Stimulated activated CD4-positive, alpha-beta T cell treated with anti-CD3 and anti-CD28 coated beads, Interleukin-4, amount 100 ng/mL, for 48 hours (primary cell): ENCODE data around the gene LRRC58.
A peak's percentile ranks its signal among the peaks of the same experiment; 100 is the strongest.
"Not testable (repeated sequence)": the region's sequence is repeated elsewhere in the genome, so short reads cannot be mapped to it uniquely, and the experiment has no call there.

Source experiments
- DNase-seq, 2 donors: peaks; one replicate each; pipeline ENCODE4 v3.0.0-alpha.2; 2020; ENCODE audit warnings: low read depth in 2 of 2

LRRC58 gene

GRCh38 chr3:120348991-120349854 lies at the start of gene LRRC58:
Gene LRRC58 (minus strand): TSS chr3:120349354. CDS start chr3:120349243, 111 bp downstream.
- peak; percentile 78 to 86 for DNase-seq

- no peak for DNase-seq
Measured at GRCh38 chr3:120396469-120396868, 47.3 kb upstream of the LRRC58 start.

GRCh38 chr3:120394347-120394746 lies 45.2 kb upstream of the LRRC58 start:
- DNase-seq = no peak

- DNase-seq = no peak
Measured at GRCh38 chr3:120393761-120394160, 44.6 kb upstream of the LRRC58 start.

- no peak for DNase-seq
Measured at GRCh38 chr3:120393243-120393642, 44.1 kb upstream of the LRRC58 start.

GRCh38 chr3:120382941-120383447 lies 33.8 kb upstream of the LRRC58 start:
- DNase-seq = no peak

- no peak for DNase-seq
Measured at GRCh38 chr3:120381503-120381902, 32.3 kb upstream of the LRRC58 start.

- DNase-seq = not testable (repeated sequence)
Measured at GRCh38 chr3:120377948-120378347, 28.8 kb upstream of the LRRC58 start.

GRCh38 chr3:120370463-120370862 lies 21.3 kb upstream of the LRRC58 start:
- no peak for DNase-seq

GRCh38 chr3:120369037-120369467 lies 19.9 kb upstream of the LRRC58 start:
- no peak for DNase-seq

GRCh38 chr3:120368172-120368571 lies 19.0 kb upstream of the LRRC58 start:
- no peak for DNase-seq

- DNase-seq = no peak
Measured at GRCh38 chr3:120364821-120365220, 15.7 kb upstream of the LRRC58 start.

- no peak for DNase-seq
Measured at GRCh38 chr3:120364101-120364500, 14.9 kb upstream of the LRRC58 start.

- DNase-seq = no peak
Measured at GRCh38 chr3:120357807-120358206, 8.7 kb upstream of the LRRC58 start.

GRCh38 chr3:120355486-120355885 lies 6.3 kb upstream of the LRRC58 start:
- DNase-seq = no peak

- DNase-seq = no peak
Measured at GRCh38 chr3:120353463-120353862, 4.3 kb upstream of the LRRC58 start.

- DNase-seq = no peak
Measured at GRCh38 chr3:120352017-120352416, 2.9 kb upstream of the LRRC58 start.

- no peak for DNase-seq
Measured at GRCh38 chr3:120350401-120350941, 1.3 kb upstream of the LRRC58 start.

- no peak for DNase-seq
Measured at GRCh38 chr3:120349855-120350125, 636 bp upstream of the LRRC58 start.

- peak; percentile 36 to 38 for DNase-seq
Measured at GRCh38 chr3:120348065-120348990, 826 bp downstream of the LRRC58 start.

GRCh38 chr3:120344349-120344748 lies 4.8 kb downstream of the LRRC58 start:
- DNase-seq = no peak

- DNase-seq = no peak
Measured at GRCh38 chr3:120341658-120342346, 7.4 kb downstream of the LRRC58 start.
